ENCODE measurements around the gene LSM4.
"Not testable (repeated sequence)": the region's sequence is repeated elsewhere in the genome, so short reads cannot be mapped to it uniquely, and the experiment has no call there.

Gene LSM4

DNA sequence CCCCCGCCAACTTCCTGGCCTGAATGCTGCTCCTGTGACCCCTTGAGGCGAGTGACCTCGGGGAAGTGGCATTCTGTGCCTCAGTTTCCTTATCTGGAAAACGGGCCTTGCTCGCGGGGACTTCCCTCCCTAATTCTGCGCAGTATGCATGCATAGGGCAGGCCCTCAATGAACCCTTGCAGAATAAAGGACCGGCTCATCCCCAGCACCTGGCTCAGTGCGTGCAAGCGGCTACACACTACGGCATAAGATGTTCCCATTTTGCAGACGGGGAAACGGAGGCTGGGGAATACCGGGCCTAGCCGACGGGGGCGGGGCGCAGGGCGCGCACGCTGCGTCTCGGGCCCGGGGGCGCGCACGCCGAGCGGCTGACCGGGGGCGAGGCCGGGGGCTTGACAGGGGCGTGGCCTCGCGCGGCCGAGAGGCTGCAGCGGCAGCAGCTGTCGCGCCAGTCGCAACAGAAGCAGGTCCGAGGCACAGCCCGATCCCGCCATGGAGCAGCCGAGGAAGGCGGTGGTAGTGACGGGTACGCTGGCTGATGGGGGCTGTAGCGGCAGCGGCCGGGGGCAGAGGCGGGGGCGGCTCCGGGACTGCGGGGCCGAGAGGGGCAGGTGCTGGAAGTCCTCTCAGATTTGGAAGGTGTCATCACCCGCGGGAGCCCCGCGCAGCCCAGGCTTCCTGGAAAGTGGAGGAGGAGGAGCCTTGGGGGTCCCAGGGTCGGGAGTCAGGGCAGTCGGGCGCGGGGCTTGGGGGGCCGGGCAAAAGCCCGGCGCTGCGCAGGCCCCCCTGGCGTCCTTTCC lies 17.5 kb upstream of the LSM4 start, which contains the start of gene PGPEP1:
PGPEP1 (plus strand) TSS at position 409 of the 800 bp plus-strand sequence; CDS start at position 493, 84 bp downstream.
- peak; percentile 64 for DNase-seq

DNA sequence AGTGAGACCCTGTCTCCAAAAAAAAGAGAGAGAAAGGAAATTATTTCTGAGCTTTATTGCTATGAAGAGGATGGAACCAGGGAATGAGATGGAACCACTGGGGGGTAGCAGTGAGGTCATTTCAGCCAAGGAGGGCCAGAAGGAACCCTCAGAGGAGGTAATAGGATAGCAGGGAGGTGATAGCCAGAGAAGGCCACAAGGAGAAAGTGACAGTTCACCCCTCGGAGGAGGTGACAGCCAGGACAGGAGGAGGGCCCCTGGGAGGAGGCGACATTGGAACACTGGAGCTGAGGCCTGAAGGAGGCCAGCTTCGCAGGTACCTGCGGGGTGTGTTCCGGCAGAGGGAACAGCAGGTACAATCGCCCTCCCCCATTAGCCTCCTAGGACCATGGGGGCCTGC lies 16.8 kb upstream of the LSM4 start:
- DNase-seq, result peak; percentile 12

DNA sequence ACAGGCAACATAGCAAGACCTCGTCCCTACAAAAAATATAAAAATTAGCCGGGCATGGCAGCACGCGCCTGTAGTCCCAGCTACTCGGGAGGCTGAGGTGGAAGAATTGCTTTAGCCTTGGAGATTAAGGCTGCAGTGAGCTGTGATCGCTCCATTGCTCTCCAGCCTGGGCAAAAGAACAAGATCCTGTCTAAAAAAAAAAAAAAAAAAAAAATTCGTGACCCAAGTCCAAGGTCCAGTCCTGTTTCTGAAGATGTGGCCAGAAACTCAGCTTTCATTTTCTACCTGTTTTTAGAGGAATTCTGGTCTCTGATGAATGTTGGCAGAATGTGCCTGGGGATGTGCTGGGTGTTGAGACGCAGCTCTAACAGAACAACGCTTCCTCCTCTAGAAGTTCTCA lies 15.7 kb upstream of the LSM4 start:
- DNase-seq, result no peak

GRCh38 chr19:18336121-18336520 lies 13.2 kb upstream of the LSM4 start:
- DNase-seq, result no peak

DNA sequence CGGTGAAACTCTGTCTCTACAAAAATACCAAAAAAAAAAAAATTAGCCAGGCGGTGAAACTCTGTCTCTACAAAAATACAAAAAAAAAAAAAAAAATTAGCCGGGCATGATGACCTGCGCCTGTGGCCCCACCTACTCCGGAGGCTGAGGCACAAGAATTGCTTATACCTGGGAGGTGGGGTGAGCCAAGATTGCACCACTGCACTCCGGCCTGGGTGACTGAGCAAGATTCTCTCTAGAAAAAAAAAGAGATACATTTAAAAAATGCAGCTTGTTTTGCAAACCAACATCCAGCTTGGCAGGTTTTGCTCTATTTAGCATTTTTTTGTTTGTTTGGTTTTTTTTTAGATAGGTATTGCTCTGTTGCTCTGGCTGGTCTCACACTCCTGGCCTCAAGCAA lies 10.8 kb upstream of the LSM4 start:
- DNase-seq, result no peak

DNA sequence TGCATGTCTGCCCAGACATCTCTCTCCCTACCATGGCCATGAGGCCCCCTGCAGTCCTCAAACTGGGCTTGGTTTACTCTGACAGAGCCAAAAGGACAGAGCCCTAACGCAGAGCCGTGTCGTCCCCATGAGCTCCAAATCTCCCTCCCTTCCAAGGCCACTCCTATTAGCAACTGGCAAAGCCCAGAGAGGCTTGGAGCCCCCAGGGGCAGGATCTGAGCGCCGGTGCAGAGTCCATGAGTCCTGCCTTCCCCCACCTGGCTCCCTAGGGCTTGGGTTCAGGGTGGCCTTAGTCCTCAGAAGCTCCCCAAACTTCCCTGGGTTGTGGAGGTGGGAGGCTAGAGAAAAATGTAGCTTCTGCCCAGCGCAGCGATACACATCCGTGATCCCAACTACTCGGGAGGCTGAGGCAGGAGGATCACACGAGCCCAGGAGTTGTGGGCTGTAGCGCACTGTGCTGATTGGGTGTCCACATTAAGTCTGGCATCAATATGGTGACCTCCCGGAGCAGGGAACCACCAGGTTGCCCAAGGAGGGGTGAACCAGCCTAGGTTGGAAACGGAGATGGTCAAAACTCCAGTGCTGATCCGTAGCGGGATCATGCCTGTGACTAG lies 10.1 kb upstream of the LSM4 start:
- no peak for DNase-seq

DNA sequence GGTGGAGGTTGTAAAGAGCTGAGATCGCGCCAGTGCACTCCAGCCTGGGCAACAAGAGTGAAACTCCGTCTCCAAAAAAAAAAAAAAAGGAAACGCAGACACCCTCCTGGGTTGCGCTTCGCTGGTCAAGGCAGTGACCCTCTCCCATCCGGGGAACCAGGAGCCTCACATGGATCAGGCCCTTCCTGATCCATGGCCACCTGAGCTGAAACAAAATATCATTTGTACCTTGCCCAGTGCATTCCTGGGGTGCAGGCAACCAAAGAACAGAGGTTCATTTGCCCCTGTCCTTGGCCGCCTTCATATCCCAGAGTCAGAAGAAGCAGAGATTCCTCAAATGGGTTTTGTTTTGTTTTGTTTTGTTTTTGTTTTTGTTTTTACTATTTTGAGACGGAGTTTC lies 8.0 kb upstream of the LSM4 start:
- no peak for DNase-seq

GRCh38 chr19:18329035-18329376 lies 6.1 kb upstream of the LSM4 start:
- no peak for DNase-seq

GRCh38 chr19:18328340-18329034 lies 5.6 kb upstream of the LSM4 start:
- peak; percentile 94 for DNase-seq

DNA sequence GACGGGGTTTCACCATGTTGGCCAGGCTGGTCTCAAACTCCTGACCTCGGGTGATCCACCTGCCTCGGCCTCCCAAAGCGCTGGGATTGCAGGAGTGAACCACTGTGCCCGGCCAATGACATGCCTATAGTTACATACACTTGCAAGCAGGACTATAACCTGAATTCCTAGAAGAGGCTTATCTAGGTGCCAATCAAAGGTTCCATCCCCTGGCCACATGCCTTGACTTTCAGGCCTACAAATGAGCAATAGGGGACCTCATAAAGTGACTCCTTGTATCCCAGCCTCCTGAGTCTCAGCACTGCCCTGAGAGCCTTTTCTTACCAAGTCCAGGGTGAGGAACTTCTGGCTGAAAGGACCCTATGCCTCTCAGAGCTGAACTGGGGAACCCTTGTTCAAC lies 3.9 kb upstream of the LSM4 start:
- no peak for DNase-seq

DNA sequence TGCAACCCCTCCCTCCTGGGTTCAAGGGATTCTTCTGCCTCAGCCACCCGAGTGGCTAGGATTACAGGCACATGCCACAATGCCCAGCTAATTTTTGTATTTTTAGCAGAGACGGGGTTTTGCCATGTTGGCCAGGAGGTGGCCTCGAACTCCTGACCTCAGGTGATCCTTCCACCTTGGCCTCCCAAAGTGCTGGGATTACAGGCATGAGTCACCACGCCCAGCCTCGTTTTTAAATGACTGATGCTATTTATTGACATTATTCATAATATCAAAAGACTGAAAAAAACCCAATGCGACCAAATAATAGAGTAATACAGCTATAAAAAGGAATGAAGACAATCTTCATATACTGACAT lies 1.5 kb upstream of the LSM4 start:
- DNase-seq, result not testable (repeated sequence)

DNA sequence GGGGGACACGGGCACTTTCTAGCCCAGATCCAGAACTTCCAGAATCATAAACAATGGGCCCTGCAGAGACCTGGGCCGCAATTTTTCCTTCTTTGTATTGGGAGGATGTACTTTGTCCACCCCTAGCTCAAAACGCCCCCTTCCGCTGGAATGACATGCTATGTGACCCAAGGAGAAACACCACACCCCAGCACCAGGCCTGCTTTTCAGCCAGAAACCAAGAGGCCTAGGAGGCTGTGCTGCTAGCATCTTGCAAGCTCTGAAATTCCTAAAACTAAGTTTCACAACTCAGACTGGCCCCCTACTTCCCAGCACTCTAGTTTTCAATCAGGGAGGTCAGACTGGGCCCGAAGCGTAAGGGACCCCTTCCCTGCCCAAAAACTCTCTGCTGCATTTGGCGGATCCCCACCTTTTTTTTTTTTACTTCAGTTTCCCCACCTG lies 538 bp downstream of the LSM4 start:
- peak; percentile 40 for DNase-seq

DNA sequence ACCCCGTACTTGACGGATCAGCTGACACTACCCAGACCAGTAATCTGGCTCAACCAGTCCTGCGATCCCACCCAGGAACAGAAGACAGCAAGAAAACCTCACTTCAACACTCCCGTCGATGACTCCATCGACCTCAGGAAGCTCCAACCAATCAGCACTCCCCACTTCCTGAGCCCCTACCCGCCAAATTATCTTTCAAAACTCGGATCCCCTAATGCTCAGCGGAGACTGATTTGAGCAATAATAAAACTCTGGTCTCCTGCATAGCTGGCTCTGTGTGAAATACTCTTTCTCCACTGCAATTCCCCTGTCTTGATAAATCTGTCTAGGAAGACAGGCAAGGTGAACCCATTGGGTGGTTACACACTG lies 1.2 kb downstream of the LSM4 start:
- peak; percentile 39 for DNase-seq

DNA sequence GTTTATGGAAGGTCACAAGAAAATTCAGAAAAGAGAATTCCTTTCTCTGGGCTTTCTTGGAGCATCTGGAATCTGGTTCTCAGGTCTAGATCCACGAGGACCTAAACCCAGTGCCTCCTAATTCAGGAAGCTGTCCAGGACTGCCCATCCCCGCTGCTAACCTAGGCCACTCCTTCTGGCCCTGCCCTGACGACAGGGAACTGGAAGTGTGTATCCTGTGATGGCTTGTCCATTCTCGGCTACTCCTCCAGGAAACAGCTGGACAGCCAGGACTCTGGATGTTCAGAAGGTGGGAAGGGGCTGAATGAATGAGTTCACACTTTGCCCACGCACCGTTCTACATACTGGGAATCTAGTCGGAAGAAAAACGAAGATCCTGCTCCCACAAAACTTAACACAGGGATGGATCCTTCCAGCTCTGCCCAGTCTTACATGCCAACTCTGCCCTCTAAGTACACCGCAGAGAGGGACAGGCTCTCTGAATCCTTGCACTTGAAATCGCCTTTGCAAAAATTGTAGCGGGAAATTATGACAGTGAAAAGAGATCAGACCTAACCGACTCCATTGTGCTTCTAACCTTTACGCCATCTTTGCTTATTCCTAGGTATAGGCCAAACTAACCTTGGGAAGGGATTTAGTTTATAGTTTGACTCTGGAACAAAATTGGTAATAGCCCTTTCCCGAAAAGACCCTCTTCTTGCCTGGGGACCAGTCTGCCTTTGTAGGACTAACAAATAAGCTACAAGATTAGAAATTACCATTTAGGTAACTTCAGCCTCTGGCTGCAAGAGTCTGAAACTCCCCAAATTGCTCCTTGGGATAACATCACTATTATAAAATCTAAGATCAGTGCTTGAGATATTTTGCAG lies 1.8 kb downstream of the LSM4 start:
- no peak for DNase-seq

DNA sequence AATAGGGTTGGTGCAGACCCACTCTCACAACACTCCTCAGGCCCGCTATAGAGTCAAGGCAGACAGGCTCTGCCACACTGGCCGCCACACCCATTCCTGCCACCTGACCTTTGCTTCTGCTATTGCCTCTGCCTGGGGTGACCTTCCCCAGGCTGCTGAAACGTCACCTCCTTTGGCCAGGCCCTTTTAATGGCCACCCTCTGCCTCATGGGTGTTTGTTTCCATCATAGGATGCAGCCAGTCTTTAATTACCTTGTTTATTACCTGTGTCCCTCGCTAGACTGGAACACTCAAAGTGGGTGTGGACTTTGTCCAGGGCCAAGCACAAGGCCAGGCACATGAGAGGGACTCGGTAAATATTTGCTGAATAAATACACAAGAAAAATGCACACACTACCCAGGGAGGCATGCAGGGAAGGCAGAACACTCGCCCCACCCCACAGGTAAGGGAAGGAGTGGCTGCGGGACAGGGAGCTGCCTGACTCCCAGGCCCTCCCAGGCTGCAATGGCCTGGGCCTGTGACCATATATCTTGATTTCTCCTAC lies 3.2 kb downstream of the LSM4 start:
- no peak for DNase-seq

GRCh38 chr19:18317961-18318800 lies 4.7 kb downstream of the LSM4 start:
- peak; percentile 73 for DNase-seq

DNA sequence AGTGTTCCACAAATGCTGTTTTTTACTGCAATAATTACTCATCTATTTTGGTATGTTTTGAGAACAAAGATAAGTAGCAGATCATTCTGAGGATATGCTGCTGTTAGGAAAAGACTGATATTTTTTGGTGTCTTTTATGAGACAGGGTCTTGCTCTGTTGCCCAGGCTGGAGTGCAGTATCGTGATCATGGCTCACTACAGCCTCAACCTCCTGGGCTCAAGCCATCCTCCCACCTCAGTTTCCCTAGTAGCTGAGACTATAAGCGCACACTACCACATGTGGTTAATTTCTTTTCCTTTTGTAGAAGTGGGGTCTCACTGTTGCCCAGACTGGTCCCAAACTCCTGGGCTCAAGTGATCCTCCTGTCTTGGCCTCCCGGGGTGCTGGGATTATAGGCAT lies 9.5 kb downstream of the LSM4 start:
- no peak for DNase-seq

DNA sequence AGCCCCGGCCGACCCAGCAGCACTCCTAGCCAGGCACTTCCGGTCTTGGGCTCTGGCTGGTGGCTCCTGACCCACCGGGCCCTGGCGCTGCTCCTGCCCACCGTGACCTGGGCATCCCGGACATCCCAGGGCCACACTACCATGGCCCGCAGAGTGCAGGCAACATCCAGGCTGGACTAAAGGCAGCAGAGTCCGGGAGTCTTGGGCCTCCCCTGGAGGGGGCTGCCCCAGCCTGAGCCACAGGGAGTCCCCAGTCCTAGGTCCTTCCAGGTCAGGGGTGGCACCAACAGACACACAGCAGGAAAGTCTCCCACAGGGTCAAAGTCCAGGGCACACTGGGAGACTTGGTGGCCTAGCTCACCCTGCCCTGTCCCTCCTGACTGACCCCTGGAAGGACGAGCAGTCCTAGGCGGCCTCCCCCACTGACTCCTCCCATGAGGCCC lies 10.8 kb downstream of the LSM4 start:
- DNase-seq, result no peak

DNA sequence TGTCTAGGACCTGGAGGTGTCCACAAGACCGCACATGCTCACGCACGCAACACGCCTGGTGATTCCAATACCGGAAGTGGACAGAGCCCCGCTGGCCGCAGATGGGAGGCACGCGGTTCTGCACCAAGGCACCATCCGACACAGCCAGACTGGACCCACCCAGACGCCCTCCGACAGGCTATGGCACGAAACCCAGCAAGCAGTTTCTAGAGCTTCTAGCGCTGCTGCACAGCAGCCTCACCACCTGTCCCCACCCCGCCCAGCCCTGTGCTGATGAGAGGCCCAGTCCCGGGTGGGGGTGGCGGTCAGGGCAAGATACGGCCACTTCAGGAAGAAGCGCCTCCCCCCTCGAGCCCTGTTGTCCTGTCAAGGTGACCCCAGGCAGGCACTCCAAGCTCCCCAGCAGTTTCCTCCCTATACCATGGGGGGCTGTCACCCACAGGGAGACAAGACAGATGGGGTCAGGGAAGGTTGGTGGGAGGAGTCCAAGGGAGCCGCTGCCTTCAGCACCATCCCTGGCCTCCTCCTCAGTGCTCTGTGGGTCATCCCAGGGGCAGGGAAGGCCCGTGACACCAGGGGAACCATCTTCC lies 11.3 kb downstream of the LSM4 start:
- no peak for DNase-seq

GRCh38 chr19:18310966-18311365 lies 11.9 kb downstream of the LSM4 start:
- DNase-seq, result no peak

- no peak for DNase-seq
These were observed 12.6 kb downstream of the LSM4 start for GRCh38 chr19:18310118-18310909.
